ENCODE results near the gene AP2B1.
"Not testable (repeated sequence)": the region's sequence is repeated elsewhere in the genome, so short reads cannot be mapped to it uniquely, and the experiment has no call there.

AP2B1 gene

DNA sequence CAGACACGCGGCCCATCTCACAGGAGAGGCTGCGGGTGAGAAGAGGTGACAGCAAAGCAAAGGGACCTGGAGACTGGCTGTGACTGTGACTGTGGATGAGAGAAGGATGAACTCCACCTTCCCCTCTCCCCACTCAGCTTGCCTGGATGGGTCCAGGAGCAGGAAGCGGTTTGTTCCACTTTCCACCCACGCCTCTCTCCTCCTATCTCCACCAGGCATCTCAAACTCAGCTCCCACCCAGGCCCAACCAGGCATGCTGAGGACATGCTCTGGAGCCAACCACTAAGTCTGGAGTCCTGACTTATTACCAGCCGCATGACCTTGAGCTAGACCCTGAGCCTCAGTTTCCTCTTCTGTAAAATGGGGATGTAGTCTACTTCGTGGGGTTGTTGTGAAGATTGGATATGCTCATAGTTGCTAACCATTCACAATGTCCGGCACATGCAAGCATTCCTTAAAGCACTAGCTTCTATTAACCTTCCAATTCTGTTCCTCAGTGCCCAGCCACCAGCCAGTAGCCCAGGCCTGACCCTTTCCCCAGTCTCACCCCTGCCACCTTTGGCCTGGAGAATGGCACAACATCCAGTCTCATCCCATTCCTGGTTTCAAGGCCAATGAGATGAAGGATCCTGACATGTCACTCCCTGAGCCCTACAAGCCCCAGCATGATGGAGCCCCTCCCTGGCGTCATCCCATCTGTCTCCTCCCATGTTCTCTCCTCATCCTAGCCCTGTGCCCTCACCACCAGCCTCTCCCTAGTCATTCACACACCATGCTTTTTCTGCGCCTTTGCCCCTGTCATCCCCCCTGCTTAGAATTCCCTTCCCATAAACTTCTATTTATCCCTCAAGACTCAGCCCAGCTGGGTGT is 163.6 kb downstream of the AP2B1 start:
- DNase-seq: no peak

GRCh38 chr17:35751541-35751940 is 164.4 kb downstream of the AP2B1 start:
- not testable (repeated sequence) for DNase-seq

- DNase-seq: no peak
Measured at GRCh38 chr17:35752471-35752870, 165.3 kb downstream of the AP2B1 start.

DNA sequence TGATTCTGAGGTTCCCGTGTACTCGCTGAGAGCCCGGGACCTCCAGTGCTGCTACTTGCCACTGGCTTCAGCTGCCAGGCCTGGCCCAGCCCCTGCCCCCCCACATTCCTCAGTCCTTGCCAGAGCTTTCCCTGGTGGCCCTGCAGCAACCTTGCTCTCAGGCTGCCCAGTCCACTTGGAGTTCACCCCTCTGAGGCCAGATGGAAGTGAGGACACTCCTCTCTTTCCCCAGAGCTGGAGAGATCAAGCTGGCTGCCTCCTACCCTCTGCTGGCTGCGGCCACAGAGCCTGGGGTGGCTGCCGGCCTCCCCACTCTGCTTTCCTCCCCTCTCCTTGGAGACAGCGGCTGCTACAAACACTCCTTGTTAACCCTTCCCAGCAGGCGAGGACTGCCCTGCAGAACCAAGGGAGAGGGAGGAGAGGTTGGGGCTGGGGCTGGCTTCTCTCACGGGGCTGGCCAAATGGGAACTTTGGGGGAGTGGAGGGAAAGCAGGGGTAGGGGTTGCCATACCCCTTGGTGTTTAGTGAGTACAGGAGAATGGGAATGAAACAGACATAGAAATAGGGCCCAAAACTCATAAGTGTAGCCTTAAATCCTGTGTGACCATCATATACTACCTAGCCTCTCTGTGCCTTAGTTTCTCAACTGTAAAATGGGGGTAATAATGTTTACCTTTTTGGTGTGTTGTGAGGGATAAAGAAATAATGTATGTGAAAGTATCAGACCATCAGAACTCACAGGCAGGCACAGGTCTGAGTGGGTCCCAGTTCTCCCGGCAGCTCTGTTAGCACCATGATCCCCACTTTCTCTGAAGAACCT is 166.0 kb downstream of the AP2B1 start, which contains the start of gene GAS2L2:
GAS2L2 (minus strand) TSS at position 295 of the 820 bp plus-strand sequence. CDS start 389 bp downstream, outside the sequence.
- DNase-seq: no peak

DNA sequence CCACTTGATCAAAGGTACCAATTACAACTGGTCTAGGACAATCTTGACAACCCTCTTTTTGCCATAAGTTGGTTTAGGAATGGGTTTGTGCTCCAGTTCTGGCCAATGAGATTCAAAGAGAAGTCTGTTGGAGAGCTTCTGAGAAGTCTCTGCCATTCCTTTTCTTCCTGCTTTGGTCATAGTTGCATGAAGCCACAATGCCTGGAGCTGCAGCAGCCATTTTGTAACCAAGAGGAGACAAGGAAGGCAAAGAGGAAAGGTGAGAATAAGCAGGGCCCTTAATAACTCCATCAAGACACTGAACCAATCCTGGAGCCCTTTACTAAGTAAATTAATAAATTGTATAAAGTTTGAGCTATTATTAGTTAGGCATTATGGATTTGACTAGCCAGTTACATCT is 170.1 kb downstream of the AP2B1 start:
- no peak for DNase-seq

- DNase-seq: no peak
Measured at GRCh38 chr17:35760587-35760986, 173.5 kb downstream of the AP2B1 start, which contains the start of gene C17orf50. Gene C17orf50 (plus strand): TSS chr17:35760887. CDS start chr17:35760942, 55 bp downstream.

GRCh38 chr17:35761601-35762000 is 174.5 kb downstream of the AP2B1 start:
- no peak for DNase-seq

GRCh38 chr17:35763767-35764122 is 176.6 kb downstream of the AP2B1 start:
- no peak for DNase-seq

DNA sequence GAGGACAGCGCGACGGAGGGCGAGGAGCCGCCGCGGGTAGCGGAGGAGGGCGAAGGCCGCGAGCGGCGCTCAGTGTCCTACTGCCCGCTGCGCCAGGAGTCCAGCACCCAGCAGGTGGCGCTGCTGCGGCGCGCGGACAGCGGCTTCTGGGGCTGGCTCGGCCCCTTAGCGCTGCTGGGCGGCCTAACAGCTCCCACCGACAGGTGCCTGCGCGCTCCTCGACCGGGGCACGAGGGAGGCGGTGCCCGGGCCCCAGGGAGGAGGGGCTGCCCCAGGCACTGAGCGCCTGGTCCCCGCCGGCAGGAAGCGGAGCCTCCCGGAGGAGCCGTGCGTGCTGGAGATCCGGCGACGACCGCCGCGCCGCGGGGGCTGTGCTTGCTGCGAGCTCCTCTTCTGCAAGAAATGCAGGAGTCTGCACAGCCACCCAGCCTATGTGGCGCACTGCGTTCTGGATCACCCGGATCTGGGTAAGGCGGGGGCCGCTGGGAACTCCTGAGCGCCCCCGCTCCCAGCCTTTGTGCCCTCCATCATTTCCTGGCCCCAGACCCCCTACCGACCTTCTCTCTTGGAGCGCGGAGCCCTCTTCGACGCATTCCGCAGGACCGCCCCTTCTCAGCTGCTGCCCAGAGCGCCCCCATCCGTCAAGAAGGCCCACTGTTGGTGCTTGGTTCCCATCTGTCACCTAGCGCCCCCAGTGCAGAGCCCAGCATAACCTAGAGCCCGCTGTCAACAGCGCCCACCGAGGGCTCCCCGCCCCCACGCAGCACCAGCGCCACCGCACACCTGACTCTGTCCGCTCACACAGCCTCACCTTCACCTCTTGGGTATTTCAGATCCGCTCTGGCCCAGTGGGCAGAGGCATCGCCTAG is 177.2 kb downstream of the AP2B1 start:
- peak; percentile 88 for DNase-seq

DNA sequence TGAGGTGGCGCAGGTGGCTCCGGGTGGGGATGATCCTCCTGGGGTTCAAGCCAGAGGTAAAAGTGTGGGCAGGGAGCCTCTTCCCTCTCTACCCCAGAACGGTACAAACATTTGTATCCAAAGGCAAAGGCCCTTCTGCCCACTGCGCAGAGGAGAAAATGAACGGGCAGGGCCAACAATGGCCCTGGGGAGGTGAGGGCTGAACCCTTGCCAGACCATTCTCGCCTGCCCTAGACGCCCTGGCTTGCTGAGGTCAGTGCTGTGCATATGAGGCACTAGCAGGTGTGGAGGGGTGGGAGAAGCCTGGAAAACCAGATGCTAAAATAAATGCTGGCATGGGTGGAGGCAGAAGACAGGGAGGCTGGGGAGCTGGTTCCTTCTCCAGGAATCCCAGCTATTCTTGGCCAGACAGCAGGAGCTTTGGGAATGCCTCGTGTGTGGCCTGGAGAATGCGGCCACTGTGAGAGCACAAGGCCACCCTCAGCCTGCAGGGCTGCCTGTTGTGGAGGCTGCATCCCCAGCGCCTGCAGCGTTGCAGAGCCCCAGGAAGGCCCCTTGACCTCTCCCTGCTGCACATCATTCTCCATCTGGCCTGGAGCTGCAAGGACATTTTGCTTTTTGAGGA is 178.1 kb downstream of the AP2B1 start:
- DNase-seq: no peak

- DNase-seq: no peak
Measured at GRCh38 chr17:35765756-35766488, 178.8 kb downstream of the AP2B1 start.

GRCh38 chr17:35766489-35766877 is 179.4 kb downstream of the AP2B1 start:
- no peak for DNase-seq

DNA sequence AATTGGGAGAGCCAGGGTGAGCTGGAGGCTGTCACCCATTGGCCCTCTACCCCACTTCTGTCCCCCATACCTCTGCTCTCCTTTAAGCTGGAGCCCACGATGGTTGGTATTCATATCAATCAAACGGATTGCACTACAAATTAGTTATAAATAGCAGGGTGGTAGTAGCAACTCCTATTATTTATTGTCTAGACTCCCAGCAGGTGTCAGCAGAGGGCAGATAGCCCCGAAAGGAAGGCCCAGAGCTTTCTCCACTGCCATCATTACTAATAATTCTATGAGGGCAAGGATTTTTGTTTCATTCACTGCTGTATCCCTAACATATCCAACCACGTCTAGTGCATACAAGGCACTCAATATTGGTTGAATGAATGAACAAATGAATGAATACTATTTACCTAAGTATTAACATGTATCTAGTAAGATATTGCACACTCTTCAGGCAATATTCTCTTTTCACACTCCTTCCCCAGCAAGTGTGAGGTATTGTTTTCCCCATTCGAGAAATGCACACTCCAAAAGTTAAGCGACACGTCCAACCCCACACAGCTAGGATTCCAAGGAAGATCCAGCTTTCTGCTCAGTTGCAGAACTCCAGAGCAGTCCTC is 179.9 kb downstream of the AP2B1 start:
- DNase-seq: peak; percentile 25 to 44

- DNase-seq: no peak
Measured at GRCh38 chr17:35768797-35769196, 181.7 kb downstream of the AP2B1 start.

- DNase-seq: no peak
Measured at GRCh38 chr17:35769895-35770486, 182.9 kb downstream of the AP2B1 start.

DNA sequence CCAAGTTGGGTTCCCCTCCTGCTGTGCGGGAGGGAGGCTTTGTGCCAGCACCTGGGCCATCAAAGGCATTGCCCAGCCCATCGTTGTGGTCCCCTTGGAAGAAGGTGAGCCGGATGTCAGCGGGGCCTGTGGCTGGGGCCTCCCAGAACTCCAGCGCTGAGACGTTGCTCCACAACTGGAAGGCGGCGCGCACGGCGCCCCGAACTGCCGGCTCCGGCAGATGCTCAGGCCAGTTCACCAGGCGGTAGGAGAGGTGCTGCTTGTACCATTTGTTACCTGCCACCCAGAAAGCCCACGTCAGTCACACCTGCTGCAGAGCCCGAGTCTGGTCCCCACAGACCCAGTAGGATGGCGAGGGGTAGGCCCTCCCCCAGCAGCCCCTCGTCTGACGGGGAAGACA is 186.0 kb downstream of the AP2B1 start:
- DNase-seq: no peak

DNA sequence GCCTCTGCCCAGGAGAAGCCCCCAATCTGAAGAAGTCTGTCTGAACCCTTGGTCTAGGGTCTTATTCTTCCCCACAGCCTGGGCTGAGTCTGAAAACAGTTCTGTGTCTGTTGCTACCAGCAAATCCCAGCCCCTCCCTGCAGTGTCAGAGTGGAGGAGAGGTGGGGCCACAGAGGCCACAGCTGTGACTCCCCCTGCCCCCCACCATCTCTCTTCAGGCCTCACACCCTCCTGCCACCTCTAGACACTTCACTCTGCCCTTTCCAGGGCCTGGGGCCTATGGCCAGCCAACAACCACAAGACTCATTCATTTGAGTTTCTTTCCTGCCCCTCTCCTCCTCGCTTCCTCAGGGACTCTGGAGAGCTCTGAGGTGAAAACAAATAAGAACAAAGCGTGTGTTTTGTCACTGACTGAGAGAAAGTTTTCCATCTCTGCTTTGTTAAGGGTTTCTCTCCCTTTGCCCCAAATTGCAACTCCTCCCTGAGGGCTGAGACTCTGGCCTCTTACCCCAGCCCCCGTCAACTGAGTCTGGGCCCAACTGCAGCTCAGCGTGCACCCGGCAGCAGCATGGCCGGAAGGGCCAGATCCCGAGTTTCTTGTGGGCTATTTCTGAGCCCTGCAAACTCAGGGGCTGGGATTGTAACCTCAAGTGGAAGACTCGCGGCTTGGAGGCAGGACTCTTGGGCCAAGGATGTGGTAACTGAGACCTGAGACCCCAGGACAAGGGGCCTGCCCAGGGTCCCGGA is 186.7 kb downstream of the AP2B1 start:
- DNase-seq: no peak

- DNase-seq: no peak
Measured at GRCh38 chr17:35774499-35774898, 187.4 kb downstream of the AP2B1 start.

DNA sequence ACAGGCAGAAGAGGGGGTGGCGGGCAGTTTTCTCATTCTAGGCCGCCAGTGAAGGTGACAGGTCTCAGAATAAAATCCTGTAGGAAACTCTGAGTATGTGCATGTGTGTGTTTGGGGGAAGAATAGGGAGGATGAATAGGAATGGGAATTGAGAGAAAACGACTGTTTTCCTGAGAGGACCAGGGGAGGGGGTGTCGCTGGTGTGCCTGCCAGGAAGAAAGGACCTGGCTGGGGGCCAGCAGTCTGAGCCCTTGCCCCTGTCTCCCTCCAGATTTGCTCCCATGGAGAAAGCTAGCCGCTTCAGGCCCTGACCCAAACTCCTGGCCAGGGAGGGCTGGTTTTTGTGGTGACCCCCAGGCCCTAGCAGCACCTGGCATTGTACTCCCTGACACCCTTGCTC is 187.9 kb downstream of the AP2B1 start:
- no peak for DNase-seq

GRCh38 chr17:35775583-35775982 is 188.5 kb downstream of the AP2B1 start:
- no peak for DNase-seq
